ENCODE measurements around the gene FAM187B. TPM values are rescaled to one million over a fixed set of nuclear protein-coding genes. Genes with fewer than 3 reads are reported as not detected.

The FAM187B gene
- polyA plus RNA-seq, 3 donors from 2014 or later = not detected

DNA sequence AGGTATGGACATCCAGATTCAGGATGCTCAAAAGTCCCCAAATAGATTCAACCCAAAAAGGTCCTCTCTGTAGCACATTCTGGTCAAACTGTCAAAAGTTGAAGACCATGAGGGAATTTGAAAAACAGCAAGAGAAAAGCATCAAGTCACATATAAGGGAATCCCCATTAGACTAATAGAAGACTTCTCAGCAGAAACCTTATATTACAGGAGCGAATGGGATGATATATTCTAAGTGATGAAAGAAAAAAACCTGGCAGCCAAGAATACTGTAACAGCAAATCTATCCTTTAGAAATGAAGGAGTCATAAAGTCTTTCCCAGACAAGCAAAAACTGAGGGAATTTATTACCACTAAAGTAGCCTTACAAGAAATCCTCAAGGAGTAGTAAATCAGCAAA lies 44.3 kb downstream of the FAM187B start:
- Mint-ChIP-seq H3K27me3 (ENCODE audit: low read depth in 3 of 3) (peaks cover 0 to 2% (median 1%) of the 10 kb centered on the region in 3 donors), H3K36me3 (peaks cover 0 to 4% (median 0%) of the 10 kb centered on the region in 3 donors), H3K4me1 (no peaks in the 10 kb centered on the region), H3K4me3 (no peak overlapping the region), H3K27ac (no peak overlapping the region), H3K9me3 (no peaks in the 10 kb centered on the region)
- no peak for DNase-seq

DNA sequence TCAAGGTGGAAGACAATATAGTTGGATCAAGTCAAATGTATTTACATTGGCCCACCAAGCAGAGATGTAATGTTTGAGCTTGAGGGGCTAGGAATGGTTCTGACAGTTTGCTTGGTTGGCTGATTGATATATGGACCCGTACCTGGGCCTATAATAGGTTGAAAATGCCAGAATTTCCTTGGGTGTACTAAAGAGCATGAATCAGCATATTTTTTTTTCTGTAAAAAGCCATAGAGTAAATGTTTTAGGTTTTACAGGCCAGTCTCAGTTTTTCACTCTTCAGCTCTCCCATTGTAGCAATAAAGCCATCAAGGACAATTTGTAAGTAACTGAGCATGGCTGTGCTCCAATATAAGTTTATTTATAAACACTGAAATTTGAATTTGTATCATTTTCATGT lies 47.2 kb downstream of the FAM187B start:
- H3K9me3 Mint-ChIP-seq = no peaks in the 10 kb centered on the region
- H3K4me1 Mint-ChIP-seq = no peaks in the 10 kb centered on the region
- H3K4me3 Mint-ChIP-seq = no peak overlapping the region
- peaks cover 0 to 4% (median 0%) of the 10 kb centered on the region in 3 donors for H3K36me3 Mint-ChIP-seq
- no peak overlapping the region for H3K27ac Mint-ChIP-seq
- H3K27me3 Mint-ChIP-seq (ENCODE audit: low read depth in 3 of 3) = peaks cover 2 to 4% (median 2%) of the 10 kb centered on the region in 3 donors
- DNase-seq = no peak

DNA sequence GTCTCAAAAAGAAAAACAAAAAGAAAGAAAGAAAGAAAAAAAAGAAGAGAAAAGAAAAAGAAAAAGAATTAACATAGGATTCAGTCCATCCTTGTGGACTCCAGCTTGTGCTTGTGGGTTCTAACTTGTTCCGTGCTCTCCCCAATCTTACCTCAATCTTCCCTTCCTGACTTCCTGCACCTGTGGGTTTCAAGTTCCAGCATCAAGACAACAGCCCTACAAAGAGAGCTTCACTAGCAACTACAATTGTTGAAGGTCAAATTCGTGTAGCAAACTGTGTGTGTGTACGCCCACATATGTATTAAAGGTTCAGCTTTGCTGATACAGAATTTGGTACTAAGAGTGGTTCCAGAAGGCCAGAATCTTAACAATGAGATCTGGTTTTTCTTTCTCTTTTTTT lies 48.7 kb downstream of the FAM187B start:
- H3K27ac Mint-ChIP-seq = no peak overlapping the region
- peak overlapping the region in 1 of 5 donors; percentile 1 for H3K4me3 Mint-ChIP-seq
- H3K36me3 Mint-ChIP-seq = peaks cover 0 to 7% (median 0%) of the 10 kb centered on the region in 3 donors
- no peak for DNase-seq
- H3K27me3 Mint-ChIP-seq (ENCODE audit: low read depth in 3 of 3) = peaks cover 2 to 4% (median 3%) of the 10 kb centered on the region in 3 donors
- H3K4me1 Mint-ChIP-seq = peaks cover 0 to 2% of the 10 kb centered on the region in 2 donors
- no peaks in the 10 kb centered on the region for H3K9me3 Mint-ChIP-seq

DNA sequence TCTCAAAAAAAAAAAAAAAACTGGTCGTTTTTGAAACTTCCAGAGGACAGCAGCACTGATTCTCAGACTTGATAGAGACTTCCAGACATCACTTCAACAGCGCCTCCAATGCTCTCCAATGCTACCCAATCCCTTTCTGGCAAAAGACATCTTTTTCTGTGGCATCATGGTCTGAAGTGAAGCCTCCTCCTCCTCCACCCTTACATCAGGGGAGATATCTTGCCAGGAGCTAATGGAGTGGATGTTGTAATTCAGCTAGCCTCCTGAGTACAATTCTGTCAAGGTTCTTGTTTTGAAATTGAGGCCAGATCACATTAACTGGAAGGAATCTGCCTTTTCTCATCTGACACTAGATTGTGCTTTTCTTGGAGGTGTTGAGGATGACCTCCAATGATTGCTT lies 49.8 kb downstream of the FAM187B start:
- Mint-ChIP-seq H3K4me3 (no peak overlapping the region), H3K27me3 (ENCODE audit: low read depth in 3 of 3) (peaks cover 2 to 4% (median 3%) of the 10 kb centered on the region in 3 donors), H3K9me3 (no peaks in the 10 kb centered on the region), H3K27ac (peak overlapping the region in 2 of 6 donors; percentile 35 to 77), H3K36me3 (peaks cover 0 to 4% (median 0%) of the 10 kb centered on the region in 3 donors), H3K4me1 (peaks cover 0 to 4% of the 10 kb centered on the region in 2 donors)
- DNase-seq = no peak

DNA sequence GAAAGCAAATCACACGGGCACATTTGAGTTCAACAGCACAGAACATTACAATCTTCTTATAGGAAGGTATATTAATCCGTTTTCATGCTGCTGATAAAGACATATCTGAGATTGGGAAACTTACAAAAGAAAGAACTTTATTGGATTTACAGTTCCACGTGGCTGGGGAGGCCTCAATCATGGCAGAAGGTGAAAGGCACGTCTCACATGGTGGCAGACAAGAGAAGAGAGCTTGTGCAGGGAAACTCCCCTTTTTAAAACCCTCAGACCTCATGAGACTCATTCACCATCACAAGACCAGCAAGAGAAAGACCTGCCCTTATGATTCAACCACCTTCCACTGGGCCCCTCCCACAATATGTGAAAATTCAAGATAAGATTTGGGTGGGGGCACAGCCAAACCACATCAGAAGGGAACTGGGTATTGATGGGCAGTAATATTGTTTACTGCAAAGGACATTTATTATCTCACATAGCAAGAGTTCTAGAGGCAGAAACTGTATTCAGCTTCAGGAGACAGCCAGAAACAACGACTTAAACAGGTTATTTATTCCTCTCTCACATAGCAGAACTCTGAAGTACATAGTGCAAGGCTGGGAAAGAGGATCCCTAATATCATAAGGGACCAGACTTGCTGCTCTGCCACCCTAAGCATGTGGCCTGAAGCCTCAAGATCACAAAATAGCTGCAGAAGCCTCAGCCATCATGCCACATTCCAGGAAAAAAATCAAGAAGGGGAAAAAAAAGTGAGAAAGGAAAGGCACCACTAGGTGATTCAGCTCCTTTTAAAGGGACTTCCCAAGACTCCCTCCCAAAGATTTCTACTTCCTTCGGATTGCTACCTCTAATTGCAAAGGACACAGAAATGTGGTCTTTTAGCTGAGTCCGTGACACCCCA lies 50.9 kb downstream of the FAM187B start:
- peaks cover under 1 to 11% of the 10 kb centered on the region in 2 donors for H3K4me1 Mint-ChIP-seq
- H3K27me3 Mint-ChIP-seq (ENCODE audit: low read depth in 3 of 3) = peaks cover 2 to 4% (median 3%) of the 10 kb centered on the region in 3 donors
- peak overlapping the region in 1 of 6 donors; percentile 20 for H3K27ac Mint-ChIP-seq
- H3K36me3 Mint-ChIP-seq = peaks cover 0 to 4% (median 0%) of the 10 kb centered on the region in 3 donors
- no peak for DNase-seq
- H3K9me3 Mint-ChIP-seq = no peaks in the 10 kb centered on the region
- no peak overlapping the region for H3K4me3 Mint-ChIP-seq

DNA sequence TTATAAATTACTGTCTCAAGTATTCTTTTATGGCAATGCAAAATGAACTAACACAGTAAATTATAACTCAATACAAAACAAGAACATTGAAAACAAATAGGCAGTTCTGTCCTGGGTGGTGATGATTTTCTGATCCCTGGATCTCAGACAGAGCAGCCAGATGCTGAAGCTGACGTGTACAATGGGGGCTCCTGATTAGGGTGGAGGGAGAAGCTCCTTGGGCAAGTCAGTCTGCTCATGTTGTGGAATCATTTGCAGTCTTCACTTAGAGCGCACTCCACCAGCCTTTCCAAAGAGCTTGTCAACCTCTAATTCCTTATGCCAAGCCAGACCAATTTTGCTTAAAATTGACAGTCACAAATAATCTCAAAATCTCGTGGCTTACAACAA lies 52.4 kb downstream of the FAM187B start:
- peak overlapping the region in 2 of 6 donors; percentile 11 to 66 for H3K27ac Mint-ChIP-seq
- peaks cover 2 to 4% (median 3%) of the 10 kb centered on the region in 3 donors for H3K27me3 Mint-ChIP-seq (ENCODE audit: low read depth in 3 of 3)
- no peaks in the 10 kb centered on the region for H3K9me3 Mint-ChIP-seq
- H3K4me1 Mint-ChIP-seq = peaks cover 14 to 25% of the 10 kb centered on the region in 2 donors
- no peak for DNase-seq
- H3K36me3 Mint-ChIP-seq = peaks cover 0 to 4% (median 0%) of the 10 kb centered on the region in 3 donors
- H3K4me3 Mint-ChIP-seq = no peak overlapping the region

Other genes starting within 250 kb of the FAM187B start
- 10 to 100 TPM in 1 of 3 donors, 1 to 10 TPM in 2; 6.7 to 19.1 (median 7.8) TPM for gene GRAMD1A, start 228.4 kb downstream of the FAM187B start, polyA plus RNA-seq
- under 1 TPM; 0.27 to 0.83 (median 0.58) TPM for gene SCN1B, start 198.3 kb downstream of the FAM187B start, polyA plus RNA-seq
- not detected for gene HPN, start 187.0 kb downstream of the FAM187B start, polyA plus RNA-seq
- gene FXYD3, start 112.9 kb downstream of the FAM187B start, polyA plus RNA-seq = not detected
- gene LGI4, start 93.7 kb downstream of the FAM187B start, polyA plus RNA-seq = not detected
- gene FXYD1, start 89.9 kb downstream of the FAM187B start, polyA plus RNA-seq = under 1 TPM in 2 of 3 donors, not detected in 1; 0.53 to 0.83 TPM
- gene FXYD7, start 85.5 kb downstream of the FAM187B start, polyA plus RNA-seq = 1 to 10 TPM; 2.1 to 4.1 (median 2.5) TPM
- 100 to 1,000 TPM; 262 to 427 (median 346) TPM for gene FXYD5, start 74.0 kb downstream of the FAM187B start, polyA plus RNA-seq
- 10 to 100 TPM in 2 of 3 donors, 1 to 10 TPM in 1; 5.3 to 14.2 (median 11.8) TPM for gene LSR, start 20.3 kb upstream of the FAM187B start, polyA plus RNA-seq
- 10 to 100 TPM in 1 of 3 donors, 1 to 10 TPM in 1, under 1 TPM in 1; 0.29 to 10.4 (median 7.6) TPM for gene USF2, start 40.2 kb upstream of the FAM187B start, polyA plus RNA-seq
- 1 to 10 TPM in 1 of 3 donors, not detected in 2; 1.1 TPM for gene HAMP, start 53.8 kb upstream of the FAM187B start, polyA plus RNA-seq
- not detected for gene MAG, start 63.4 kb upstream of the FAM187B start, polyA plus RNA-seq
- gene CD22, start 100.4 kb upstream of the FAM187B start, polyA plus RNA-seq = 1 to 10 TPM in 1 of 3 donors, under 1 TPM in 1, not detected in 1; 0.93 to 2.2 TPM
- not detected for gene FFAR1, start 119.2 kb upstream of the FAM187B start, polyA plus RNA-seq
- gene FFAR3, start 129.7 kb upstream of the FAM187B start, polyA plus RNA-seq = not detected
- not detected for gene GPR42, start 142.3 kb upstream of the FAM187B start, polyA plus RNA-seq
- gene FFAR2, start 219.5 kb upstream of the FAM187B start, polyA plus RNA-seq = 1 to 10 TPM in 1 of 3 donors, under 1 TPM in 2; 0.12 to 1.6 (median 0.15) TPM

Data from immature natural killer cell (primary cell).